Erythroblast (primary cell): ENCODE measurements around the gene ALKAL2.

Experiments used
- DNase-seq, 2 experiments: peaks; one replicate each; lab custom pipeline; 2025; lab: John Stamatoyannopoulos, UW
- GATA1 ChIP-seq: IDR thresholded peaks from 2 replicates; pipeline ENCODE4 v1.6.1; 2011; ENCODE audit warnings: low read depth, mild to moderate bottlenecking, control low read depth, low read length, moderate library complexity
- POLR2A ChIP-seq: IDR thresholded peaks from 2 replicates; pipeline ENCODE4 v1.6.1; 2011; ENCODE audit warnings: mild to moderate bottlenecking, low read length

ALKAL2 gene

GRCh38 chr2:310994-311393, 23.1 kb upstream of the ALKAL2 start:
- no peak for TF ChIP-seq GATA1
- no peak for TF ChIP-seq POLR2A
- DNase-seq, result no peak

- no peak for TF ChIP-seq GATA1
- no peak for TF ChIP-seq POLR2A
- DNase-seq, result no peak
Observed at GRCh38 chr2:309954-310510, 22.1 kb upstream of the ALKAL2 start.

GRCh38 chr2:309148-309953, 21.5 kb upstream of the ALKAL2 start:
- TF ChIP-seq GATA1, result no peak
- TF ChIP-seq POLR2A, result no peak
- no peak for DNase-seq

- no peak for DNase-seq
Observed at GRCh38 chr2:305366-305765, 17.5 kb upstream of the ALKAL2 start.

GRCh38 chr2:296354-296753, 8.5 kb upstream of the ALKAL2 start:
- TF ChIP-seq GATA1 (no peak), POLR2A (no peak)

More at GRCh38 chr2:305366-305765, 17.5 kb upstream of the ALKAL2 start:
- TF ChIP-seq POLR2A (no peak), GATA1 (no peak)

DNA sequence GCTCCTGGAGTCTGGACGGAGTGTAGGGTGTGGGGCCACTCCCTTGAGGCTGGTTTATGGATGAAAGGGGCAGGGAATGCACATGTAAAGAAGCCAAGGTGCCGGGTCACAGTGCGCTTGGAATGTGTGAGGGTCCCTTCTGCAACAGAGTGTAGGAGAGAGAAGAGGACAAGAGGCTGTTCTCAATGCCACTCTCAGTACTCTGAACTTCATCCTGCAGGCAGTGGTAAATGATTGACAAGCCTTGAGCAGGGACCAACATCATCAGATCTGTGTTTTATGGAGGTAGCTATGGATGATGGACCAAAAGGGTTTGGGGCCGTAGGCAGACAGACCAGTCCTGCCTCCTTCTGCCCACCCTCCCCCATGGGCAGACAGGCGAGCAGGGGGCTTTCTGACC, 7.2 kb upstream of the ALKAL2 start:
- TF ChIP-seq POLR2A, result no peak
- TF ChIP-seq GATA1, result no peak

More at GRCh38 chr2:296354-296753, 8.5 kb upstream of the ALKAL2 start:
- DNase-seq, result no peak

GRCh38 chr2:290090-290722, 2.3 kb upstream of the ALKAL2 start:
- TF ChIP-seq GATA1 (no peak), POLR2A (no peak)
- DNase-seq, result peak; percentile 77 to 83

More for the DNA sequence above, 7.2 kb upstream of the ALKAL2 start:
- DNase-seq, result no peak

- TF ChIP-seq POLR2A (no peak), GATA1 (no peak)
- no peak for DNase-seq
Observed at GRCh38 chr2:289362-290089, 1.6 kb upstream of the ALKAL2 start.

DNA sequence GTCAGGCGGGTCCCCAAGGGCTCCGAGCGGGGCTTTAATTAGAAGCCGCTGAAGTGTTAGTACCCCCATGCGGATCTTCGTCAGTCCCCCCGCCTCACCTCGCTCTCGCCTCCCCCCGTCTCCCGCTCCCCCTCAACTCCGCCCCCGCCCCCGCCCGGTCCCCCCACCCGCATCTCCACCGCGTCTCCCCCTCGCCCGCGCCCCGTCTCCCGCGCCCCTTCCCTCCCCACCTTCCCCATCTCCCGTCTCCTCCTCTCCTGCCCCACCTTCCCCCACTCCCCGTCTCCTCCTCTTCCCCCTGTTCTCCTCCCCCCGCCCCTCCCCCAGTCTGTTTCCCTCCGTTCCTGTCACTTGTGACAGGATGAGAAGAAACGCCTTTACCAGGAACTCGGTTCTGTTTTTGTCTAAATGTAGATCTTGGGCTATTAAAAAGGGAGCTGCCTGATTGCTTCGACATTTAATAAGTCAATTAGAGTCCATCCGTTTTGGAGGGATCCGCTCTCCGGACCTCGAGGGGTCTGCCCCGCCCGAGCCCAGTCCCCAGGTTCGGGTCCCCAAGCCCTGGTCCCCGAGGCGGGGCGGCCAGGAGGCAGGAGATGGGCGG, 969 bp upstream of the ALKAL2 start:
- no peak for DNase-seq
- no peak for TF ChIP-seq GATA1

- TF ChIP-seq POLR2A (no peak), GATA1 (no peak)
- peak; percentile 4 to 29 for DNase-seq
Observed at GRCh38 chr2:287471-287885, 413 bp downstream of the ALKAL2 start.

DNA sequence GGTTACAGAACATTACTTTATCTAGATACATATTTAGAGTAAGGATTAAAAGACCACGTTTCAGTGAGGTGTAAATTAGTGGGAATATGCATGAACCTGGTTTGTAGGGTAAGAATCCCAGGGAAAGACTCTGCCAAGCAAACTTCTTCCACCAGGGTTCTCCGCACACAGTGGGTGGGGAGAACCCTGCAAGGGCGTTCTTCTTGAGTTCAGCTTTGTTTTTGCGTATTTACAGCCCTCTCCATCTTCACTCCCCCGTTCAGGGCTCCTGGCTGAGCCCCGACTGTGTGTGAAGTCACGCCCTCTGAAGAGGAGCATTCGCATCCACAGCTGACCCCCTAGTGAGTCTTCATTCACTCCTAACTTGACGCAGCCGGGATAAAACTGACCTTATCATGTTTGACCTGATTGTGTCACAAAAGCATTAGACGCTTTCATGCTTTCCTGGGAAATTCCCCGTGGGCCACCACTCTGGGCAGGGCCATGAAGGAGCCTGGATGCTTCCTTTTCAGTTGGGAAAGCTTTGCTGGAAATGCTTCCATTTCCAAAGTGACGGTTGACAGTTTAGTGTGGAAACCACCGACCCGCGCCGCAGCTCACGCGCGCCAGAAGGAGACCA, 1.0 kb downstream of the ALKAL2 start:
- no peak for DNase-seq
- TF ChIP-seq GATA1 (no peak), POLR2A (no peak)

DNA sequence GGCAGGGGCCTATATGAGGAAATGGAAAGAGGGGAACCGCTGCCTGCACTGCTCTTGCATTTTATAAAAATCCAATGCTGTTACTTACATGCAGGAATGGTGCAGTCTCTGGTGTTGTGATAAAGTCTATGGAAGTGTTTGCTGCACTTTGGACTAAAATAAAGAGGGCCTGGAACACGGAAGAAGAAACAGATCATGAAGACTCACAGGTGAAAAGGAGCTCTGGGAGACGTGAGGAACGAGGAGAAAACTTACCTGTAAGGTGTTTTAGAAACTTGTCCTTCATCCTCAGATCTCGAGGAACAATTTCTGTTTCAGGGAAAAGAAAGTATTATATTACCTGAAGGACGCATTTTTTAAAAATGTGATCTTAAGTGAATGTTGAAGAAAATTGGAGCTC, 1.9 kb downstream of the ALKAL2 start:
- no peak for DNase-seq
- TF ChIP-seq POLR2A, result no peak
- TF ChIP-seq GATA1, result no peak

DNA sequence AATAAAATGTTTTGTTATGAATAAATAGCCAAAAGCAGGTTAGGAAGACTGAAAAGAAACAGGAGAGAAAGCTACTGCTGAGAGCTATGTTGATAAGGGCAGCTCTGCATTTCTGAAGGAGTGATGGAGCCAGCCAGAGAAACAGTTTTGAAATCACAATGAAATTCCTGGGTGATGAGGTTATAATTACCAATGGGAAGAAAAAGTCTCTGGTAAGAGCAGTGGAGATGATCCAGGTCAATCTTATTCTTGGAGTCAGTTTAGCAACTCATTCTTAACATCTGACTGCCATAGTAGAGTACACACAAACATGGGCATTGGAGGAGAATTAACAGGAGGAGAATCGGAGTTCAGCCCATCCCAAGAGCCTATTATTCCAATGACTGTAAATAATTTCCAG, 2.4 kb downstream of the ALKAL2 start:
- DNase-seq, result no peak
- no peak for TF ChIP-seq GATA1
- TF ChIP-seq POLR2A, result no peak
